HG03135 (cell line): ENCODE data around the gene NUP93.

Experiments
- ATAC-seq: cut with Tn5 transposase; IDR thresholded peaks from one replicate; pipeline ENCODE4 v1.9.1; 2021; ENCODE audit warnings: mild to moderate bottlenecking, moderate library complexity; ENCODE audit not compliant: unreplicated experiment

NUP93 gene

GRCh38 chr16:56812884-56813283, 83.0 kb downstream of the NUP93 start:
- no peak for ATAC-seq

- no peak for ATAC-seq
These were observed 84.9 kb downstream of the NUP93 start for GRCh38 chr16:56814537-56815432.

GRCh38 chr16:56815721-56816120, 85.8 kb downstream of the NUP93 start:
- no peak for ATAC-seq

GRCh38 chr16:56817056-56817455, 87.1 kb downstream of the NUP93 start:
- no peak for ATAC-seq

- no peak for ATAC-seq
These were observed 88.0 kb downstream of the NUP93 start for GRCh38 chr16:56817938-56818337.

GRCh38 chr16:56823081-56823733, 93.3 kb downstream of the NUP93 start:
- no peak for ATAC-seq

- ATAC-seq: no peak
These were observed 94.4 kb downstream of the NUP93 start for GRCh38 chr16:56824331-56824730.

- ATAC-seq: no peak
These were observed 94.9 kb downstream of the NUP93 start for GRCh38 chr16:56824804-56825203.

- no peak for ATAC-seq
These were observed 95.9 kb downstream of the NUP93 start for GRCh38 chr16:56825826-56826225.

- ATAC-seq: no peak
These were observed 98.7 kb downstream of the NUP93 start for GRCh38 chr16:56828647-56829046.

- no peak for ATAC-seq
These were observed 100.7 kb downstream of the NUP93 start for GRCh38 chr16:56830669-56831068.

- ATAC-seq: no peak
These were observed 102.8 kb downstream of the NUP93 start for GRCh38 chr16:56832768-56833167.

GRCh38 chr16:56833243-56833970, 103.5 kb downstream of the NUP93 start:
- no peak for ATAC-seq

GRCh38 chr16:56835320-56835719, 105.4 kb downstream of the NUP93 start:
- no peak for ATAC-seq

GRCh38 chr16:56836410-56837230, 106.7 kb downstream of the NUP93 start:
- ATAC-seq: no peak

GRCh38 chr16:56838622-56839337, 108.9 kb downstream of the NUP93 start:
- ATAC-seq: no peak

GRCh38 chr16:56841233-56841632, 111.3 kb downstream of the NUP93 start:
- ATAC-seq: no peak

GRCh38 chr16:56841659-56842058, 111.7 kb downstream of the NUP93 start:
- ATAC-seq: no peak

- ATAC-seq: no peak
These were observed 112.2 kb downstream of the NUP93 start for GRCh38 chr16:56842133-56842532.

GRCh38 chr16:56844056-56844455, 114.1 kb downstream of the NUP93 start:
- ATAC-seq: no peak
